Activated CD8-positive, alpha-beta T cell treated with anti-CD3 and anti-CD28 coated beads, Interleukin-2, amount 10 ng/mL, durations not matched to agents 7 days and 5 days (primary cell): ENCODE data around the gene TOR4A. TPM values are rescaled to one million over a fixed set of nuclear protein-coding genes. Genes with fewer than 3 reads are reported as not detected.
"Not testable (repeated sequence)": the region's sequence is repeated elsewhere in the genome, so short reads cannot be mapped to it uniquely, and the experiment has no call there.

Experiments used
- ATAC-seq: fragments of 150-1000 bp; cut with Tn5 transposase; one replicate; pipeline ENCODE4 v1.10.0; 2021; ENCODE audit warnings: moderate library complexity
- CTCF ChIA-PET: fragments of 350-600 bp; sonication (Branson Sonifier 250); formaldehyde crosslinking; loops from one replicate; lab custom pipeline; 2021; ENCODE audit warnings: antibody characterized with exemption; lab: Charles Lee
- POLR2A ChIA-PET: fragments of 350-600 bp; sonication (Branson Sonifier 250); formaldehyde crosslinking; loops from one replicate; lab custom pipeline; 2021; ENCODE audit warnings: antibody characterized with exemption; lab: Charles Lee
- DNase-seq: peaks from one replicate; pipeline ENCODE4 v3.0.0-alpha.2; 2020
- H3K27ac Mint-ChIP-seq: one replicate; pipeline ENCODE4 v1.8.0; 2021; ENCODE audit warnings: mild to moderate bottlenecking, mixed read lengths
- H3K27me3 Mint-ChIP-seq: one replicate; pipeline ENCODE4 v1.8.0; 2021; ENCODE audit warnings: low read depth, mixed read lengths
- H3K36me3 Mint-ChIP-seq: one replicate; pipeline ENCODE4 v1.8.0; 2021; ENCODE audit warnings: low read depth, mixed read lengths
- H3K4me1 Mint-ChIP-seq: one replicate; pipeline ENCODE4 v1.8.0; 2021; ENCODE audit warnings: low read depth, mixed read lengths
- H3K4me3 Mint-ChIP-seq: one replicate; pipeline ENCODE4 v1.8.0; 2021; ENCODE audit warnings: mild to moderate bottlenecking, mixed read lengths
- H3K9me3 Mint-ChIP-seq: one replicate; pipeline ENCODE4 v1.8.0; 2022; ENCODE audit warnings: mixed read lengths; ENCODE audit not compliant: insufficient read depth
- total RNA-seq, 2 experiments: library from RNA; stranded (reverse); gene quantifications; one replicate each; pipeline ENCODE4 v1.2.3, GENCODE V29; 2021

The TOR4A gene
- total RNA-seq, 2 experiments from 2014 or later = 6.6 to 7.0 TPM

GRCh38 chr9:137255448-137256114, 21.9 kb upstream of the TOR4A start:
- peak overlapping the region; percentile 91 for H3K4me3 Mint-ChIP-seq
- ATAC-seq (no peak), DNase-seq (no peak)
- H3K27me3 Mint-ChIP-seq = no peaks in the 10 kb centered on the region
- ChIA-PET POLR2A (interaction anchor here (0.6 to 5.5 kb wide), 7 partner anchors 11 to 169 kb away, joined by 3 to 87 read pairs (median 4); partner anchors contain the start of genes MAN1B1, TPRN and TUBB4B), CTCF (interaction anchor here (1.0 to 4.4 kb wide), 5 partner anchors 10 to 27 kb away, joined by 3 to 32 read pairs (median 5); partner anchors contain the start of gene TUBB4B)
- H3K4me1 Mint-ChIP-seq = peaks cover 20% of the 10 kb centered on the region
- peak overlapping the region; percentile 87 for H3K27ac Mint-ChIP-seq
- H3K36me3 Mint-ChIP-seq = peaks cover 17% of the 10 kb centered on the region
- H3K9me3 Mint-ChIP-seq = no peaks in the 10 kb centered on the region

- Mint-ChIP-seq H3K36me3 (peaks cover 18% of the 10 kb centered on the region), H3K27ac (peak overlapping the region; percentile 25), H3K27me3 (no peaks in the 10 kb centered on the region), H3K9me3 (no peaks in the 10 kb centered on the region), H3K4me1 (peaks cover 20% of the 10 kb centered on the region), H3K4me3 (peak overlapping the region; percentile 91)
- DNase-seq = no peak
- ATAC-seq = no peak
- POLR2A ChIA-PET = interaction anchor here (0.6 to 5.5 kb wide), 4 partner anchors 12 to 24 kb away, joined by 3 to 87 read pairs (median 8); partner anchors contain the start of gene TUBB4B
- CTCF ChIA-PET = interaction anchor here (1.0 to 4.4 kb wide), 3 partner anchors 16 to 26 kb away, joined by 3 to 32 read pairs (median 5); partner anchors contain the start of gene TUBB4B
Measured at GRCh38 chr9:137256362-137256761, 21.2 kb upstream of the TOR4A start.

GRCh38 chr9:137256856-137257255, 20.7 kb upstream of the TOR4A start:
- peak overlapping the region; percentile 91 for H3K4me3 Mint-ChIP-seq
- H3K27ac Mint-ChIP-seq = no peak overlapping the region
- CTCF ChIA-PET = interaction anchor here (1.0 to 4.4 kb wide), 3 partner anchors 16 to 26 kb away, joined by 3 to 32 read pairs (median 5); partner anchors contain the start of gene TUBB4B
- H3K4me1 Mint-ChIP-seq = peaks cover 20% of the 10 kb centered on the region
- no peaks in the 10 kb centered on the region for H3K27me3 Mint-ChIP-seq
- POLR2A ChIA-PET = interaction anchor here (1.0 to 5.5 kb wide), 3 partner anchors 12 to 20 kb away, joined by 3 to 87 read pairs (median 14); partner anchors contain the start of gene TUBB4B
- peaks cover 23% of the 10 kb centered on the region for H3K36me3 Mint-ChIP-seq
- DNase-seq (no peak), ATAC-seq (no peak)
- no peaks in the 10 kb centered on the region for H3K9me3 Mint-ChIP-seq

GRCh38 chr9:137262173-137262908, 15.2 kb upstream of the TOR4A start:
- DNase-seq, H3K27ac Mint-ChIP-seq, H3K4me1 Mint-ChIP-seq, ATAC-seq, H3K4me3 Mint-ChIP-seq, POLR2A ChIA-PET, H3K9me3 Mint-ChIP-seq, H3K27me3 Mint-ChIP-seq: not testable (repeated sequence)
- CTCF ChIA-PET = interaction anchor here (1.8 kb wide), 1 partner anchor 15 kb away, joined by 6 read pairs; the partner anchor contains the start of gene TOR4A
- peaks cover 22% of the 10 kb centered on the region for H3K36me3 Mint-ChIP-seq

- Mint-ChIP-seq H3K27ac (no peak overlapping the region), H3K9me3 (no peaks in the 10 kb centered on the region), H3K4me1 (peaks cover 3% of the 10 kb centered on the region), H3K4me3 (no peak overlapping the region), H3K27me3 (no peaks in the 10 kb centered on the region), H3K36me3 (peaks cover 28% of the 10 kb centered on the region)
- CTCF ChIA-PET = no interaction called here
- ATAC-seq = no peak
- POLR2A ChIA-PET = no interaction called here
- no peak for DNase-seq
Measured at GRCh38 chr9:137262909-137263285, 14.6 kb upstream of the TOR4A start.

GRCh38 chr9:137263506-137263905, 14.0 kb upstream of the TOR4A start:
- Mint-ChIP-seq H3K36me3 (peaks cover 31% of the 10 kb centered on the region), H3K4me3 (no peak overlapping the region), H3K27me3 (no peaks in the 10 kb centered on the region), H3K9me3 (no peaks in the 10 kb centered on the region), H3K27ac (no peak overlapping the region), H3K4me1 (peaks cover 3% of the 10 kb centered on the region)
- ChIA-PET POLR2A (interaction anchor here (0.7 kb wide), 1 partner anchor 549 kb away, joined by 3 read pairs; no protein-coding TSS in a partner anchor), CTCF (no interaction called here)
- ATAC-seq = no peak
- DNase-seq = no peak

GRCh38 chr9:137264067-137264466, 13.5 kb upstream of the TOR4A start:
- CTCF ChIA-PET = no interaction called here

GRCh38 chr9:137265496-137266161, 11.9 kb upstream of the TOR4A start:
- peaks cover 37% of the 10 kb centered on the region for H3K36me3 Mint-ChIP-seq
- H3K4me1 Mint-ChIP-seq = peaks cover 7% of the 10 kb centered on the region
- no peak overlapping the region for H3K27ac Mint-ChIP-seq
- POLR2A ChIA-PET = interaction anchor here (0.6 to 0.7 kb wide), 2 partner anchors 27 to 318 kb away, joined by 3 read pairs; no protein-coding TSS in a partner anchor
- no peaks in the 10 kb centered on the region for H3K9me3 Mint-ChIP-seq
- CTCF ChIA-PET = no interaction called here
- no peak overlapping the region for H3K4me3 Mint-ChIP-seq
- no peaks in the 10 kb centered on the region for H3K27me3 Mint-ChIP-seq
- DNase-seq = no peak
- no peak for ATAC-seq

More at GRCh38 chr9:137264067-137264466, 13.5 kb upstream of the TOR4A start:
- Mint-ChIP-seq H3K4me3 (no peak overlapping the region), H3K4me1 (peaks cover 3% of the 10 kb centered on the region), H3K27ac (no peak overlapping the region), H3K27me3 (no peaks in the 10 kb centered on the region), H3K36me3 (peaks cover 31% of the 10 kb centered on the region), H3K9me3 (no peaks in the 10 kb centered on the region)
- no peak for ATAC-seq
- POLR2A ChIA-PET = no interaction called here
- DNase-seq = no peak

- POLR2A ChIA-PET = interaction anchor here (0.6 kb wide), 1 partner anchor 27 kb away, joined by 3 read pairs; no protein-coding TSS in a partner anchor
- Mint-ChIP-seq H3K27me3 (no peaks in the 10 kb centered on the region), H3K36me3 (peaks cover 40% of the 10 kb centered on the region), H3K27ac (no peak overlapping the region), H3K4me3 (no peak overlapping the region), H3K9me3 (no peaks in the 10 kb centered on the region), H3K4me1 (peaks cover 10% of the 10 kb centered on the region)
- DNase-seq (no peak), ATAC-seq (no peak)
- CTCF ChIA-PET = interaction anchor here (1.6 kb wide), 1 partner anchor 36 kb away, joined by 3 read pairs; the partner anchor contains the start of gene NRARP
Measured at GRCh38 chr9:137266162-137266527, 11.4 kb upstream of the TOR4A start.

- Mint-ChIP-seq H3K27me3 (no peaks in the 10 kb centered on the region), H3K36me3 (peaks cover 39% of the 10 kb centered on the region), H3K4me1 (peaks cover 17% of the 10 kb centered on the region), H3K4me3 (no peak overlapping the region), H3K9me3 (no peaks in the 10 kb centered on the region), H3K27ac (no peak overlapping the region)
- POLR2A ChIA-PET = interaction anchor here (0.7 kb wide), 1 partner anchor 26 kb away, joined by 3 read pairs; the partner anchor contains the start of gene TUBB4B
- CTCF ChIA-PET = interaction anchor here (1.6 kb wide), 1 partner anchor 35 kb away, joined by 3 read pairs; the partner anchor contains the start of gene NRARP
- DNase-seq (no peak), ATAC-seq (no peak)
Measured at GRCh38 chr9:137266585-137267453, 10.7 kb upstream of the TOR4A start.
